ENCODE measurements around the gene CNIH4.

Gene CNIH4

DNA sequence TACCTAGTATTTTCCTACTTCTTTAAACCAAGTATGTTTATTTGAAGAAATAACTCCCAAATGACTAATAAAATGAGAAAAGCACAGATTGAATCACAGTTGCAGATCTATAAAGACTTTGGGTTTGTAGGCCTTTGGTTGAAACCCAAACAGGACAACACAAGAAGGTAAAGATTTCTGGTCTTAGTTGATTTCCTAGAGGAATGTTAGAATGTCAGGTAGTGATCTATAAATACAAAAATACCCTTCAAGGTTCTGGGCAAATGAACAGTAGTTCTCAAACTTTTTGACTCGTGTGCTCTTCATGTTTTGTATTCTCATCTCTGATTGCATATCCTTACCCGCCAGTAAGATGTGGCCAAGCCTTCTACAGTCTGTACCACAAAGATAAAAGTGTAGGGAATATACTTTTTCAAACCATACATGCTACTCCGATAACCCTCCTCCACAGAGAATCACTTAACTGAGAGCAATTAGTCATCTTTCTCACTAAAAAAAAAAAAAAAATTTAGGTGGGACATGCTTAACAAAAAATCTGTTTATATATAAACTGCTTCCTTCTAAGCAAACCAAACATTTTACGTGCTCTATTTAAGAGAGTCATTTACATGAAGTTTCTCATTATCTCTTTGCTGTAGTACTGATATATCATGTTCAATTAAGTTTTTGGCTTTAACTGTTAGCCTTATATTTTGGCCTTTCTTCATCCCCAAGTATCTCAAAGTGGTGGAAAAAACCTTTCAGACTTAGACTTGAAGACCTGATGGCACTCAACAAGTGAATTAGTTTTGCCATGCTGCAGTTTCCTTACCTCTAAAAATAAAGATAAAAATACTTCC is 36.0 kb downstream of the CNIH4 start:
- in situ Hi-C loops (cut with HindIII; ENCODE audit: low sequenced_read_pairs): no loop called here

- in situ Hi-C loops (cut with HindIII; ENCODE audit: low sequenced_read_pairs): no loop called here
These were observed 36.6 kb downstream of the CNIH4 start for GRCh38 chr1:224393294-224393693.

DNA sequence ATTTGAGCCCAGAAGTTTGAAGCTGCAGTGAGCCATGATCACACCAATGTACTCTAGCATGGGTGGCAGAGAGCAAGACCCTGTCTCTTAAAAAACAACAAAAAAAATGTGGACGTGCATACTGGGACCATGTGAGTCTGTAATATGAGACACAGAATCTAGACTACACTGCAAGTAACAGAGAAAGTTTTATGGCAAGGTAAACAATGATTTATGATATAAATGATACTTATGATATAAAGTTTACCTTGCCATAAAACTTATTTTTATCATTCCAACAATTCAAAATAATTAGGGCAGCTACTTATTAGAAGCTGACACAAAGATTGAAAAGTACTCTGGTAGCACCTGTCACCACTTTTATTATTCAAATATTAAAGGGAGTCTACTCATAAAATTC is 43.2 kb downstream of the CNIH4 start:
- in situ Hi-C loops (cut with HindIII; ENCODE audit: low sequenced_read_pairs): no loop called here

- in situ Hi-C loops (cut with HindIII; ENCODE audit: low sequenced_read_pairs): no loop called here
These were observed 45.9 kb downstream of the CNIH4 start for GRCh38 chr1:224402472-224403036.

GRCh38 chr1:224404916-224405603 is 48.4 kb downstream of the CNIH4 start:
- in situ Hi-C loops (cut with HindIII; ENCODE audit: low sequenced_read_pairs): no loop called here

GRCh38 chr1:224405604-224405970 is 48.9 kb downstream of the CNIH4 start:
- in situ Hi-C loops (cut with HindIII; ENCODE audit: low sequenced_read_pairs): no loop called here

GRCh38 chr1:224406216-224406615 is 49.5 kb downstream of the CNIH4 start:
- in situ Hi-C loops (cut with HindIII; ENCODE audit: low sequenced_read_pairs): no loop called here

DNA sequence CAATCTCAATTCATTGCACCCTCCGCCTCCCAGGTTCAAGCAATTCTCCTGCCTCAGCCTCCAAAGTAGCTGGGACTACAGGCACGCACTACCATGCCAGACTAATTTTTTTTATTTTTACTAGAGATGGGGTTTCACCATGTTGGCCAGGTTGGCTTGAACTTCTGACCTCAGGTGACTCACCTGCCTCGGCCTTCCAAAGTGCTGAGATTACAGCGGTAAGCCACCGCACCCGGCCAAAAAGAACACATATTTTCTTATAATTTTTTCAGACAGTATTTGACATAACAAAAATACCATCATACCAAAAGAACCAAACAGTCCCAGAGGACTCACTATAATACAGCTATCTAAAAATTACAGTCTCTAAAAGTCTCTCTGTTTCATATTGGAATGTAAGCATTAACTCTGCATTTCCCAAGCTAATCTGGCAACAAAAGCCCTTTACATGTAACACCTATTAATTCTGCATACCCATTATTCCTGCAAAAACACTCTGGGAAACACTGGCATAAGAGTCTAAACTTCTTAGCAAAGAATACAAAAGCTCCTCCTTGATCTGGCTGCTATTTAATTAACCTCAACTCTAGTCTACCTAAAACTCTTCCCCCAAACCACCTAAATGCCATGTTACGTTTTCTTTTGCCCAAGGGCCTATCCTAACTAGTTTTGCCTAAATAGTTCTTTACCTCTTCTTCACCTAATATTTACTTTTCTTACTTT is 51.1 kb downstream of the CNIH4 start:
- in situ Hi-C loops (cut with HindIII; ENCODE audit: low sequenced_read_pairs): no loop called here

GRCh38 chr1:224408294-224408590 is 51.6 kb downstream of the CNIH4 start:
- in situ Hi-C loops (cut with HindIII; ENCODE audit: low sequenced_read_pairs): no loop called here

GRCh38 chr1:224411766-224412165 is 55.1 kb downstream of the CNIH4 start:
- in situ Hi-C loops (cut with HindIII; ENCODE audit: low sequenced_read_pairs): no loop called here

DNA sequence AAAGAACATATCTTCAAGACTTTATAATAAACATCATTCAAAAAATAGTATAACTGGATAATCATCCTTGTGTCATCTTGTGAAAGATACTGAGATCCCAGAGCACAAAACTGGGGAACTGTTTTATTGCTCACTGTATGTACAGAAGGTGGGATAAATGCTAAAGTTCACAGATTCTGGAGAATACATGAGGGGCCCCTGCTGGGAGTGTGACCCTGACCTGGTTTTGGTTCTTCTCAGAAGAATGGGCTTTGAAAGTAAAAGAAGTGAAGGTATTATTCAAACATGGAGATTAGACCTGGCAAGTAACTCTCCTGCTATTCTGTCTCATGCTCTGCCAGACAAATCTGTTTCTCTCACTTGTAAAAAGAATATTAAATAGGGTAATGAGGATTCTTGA is 63.4 kb downstream of the CNIH4 start:
- in situ Hi-C loops (cut with HindIII; ENCODE audit: low sequenced_read_pairs): loop anchor here (10.0 kb wide), 1 partner anchor 185 kb away; no protein-coding TSS in a partner anchor

GRCh38 chr1:224425279-224425884 is 68.7 kb downstream of the CNIH4 start:
- in situ Hi-C loops (cut with HindIII; ENCODE audit: low sequenced_read_pairs): loop anchor here (5.0 to 10.0 kb wide), 3 partner anchors 72 to 179 kb away; no protein-coding TSS in a partner anchor

DNA sequence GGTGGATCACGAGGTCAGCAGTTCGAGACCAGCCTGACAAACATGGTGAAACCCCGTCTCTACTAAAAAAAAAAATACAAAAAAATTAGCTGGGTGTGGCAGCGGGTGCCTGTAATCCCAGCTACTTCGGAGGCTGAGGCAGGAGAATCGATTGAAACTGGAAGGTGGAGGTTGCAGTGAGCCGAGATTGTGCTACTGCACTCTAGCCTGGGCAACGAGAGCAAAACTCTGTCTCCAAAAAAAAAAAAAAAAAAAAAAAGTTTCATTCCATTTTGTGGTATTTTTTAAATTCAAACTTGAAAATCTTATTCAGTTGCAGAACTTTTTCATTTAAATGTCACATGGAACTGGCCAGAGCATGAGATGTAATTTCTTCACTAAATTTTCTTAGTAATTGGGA is 70.2 kb downstream of the CNIH4 start:
- in situ Hi-C loops (cut with HindIII; ENCODE audit: low sequenced_read_pairs): loop anchor here (5.0 to 10.0 kb wide), 3 partner anchors 70 to 178 kb away; no protein-coding TSS in a partner anchor

- in situ Hi-C loops (cut with HindIII; ENCODE audit: low sequenced_read_pairs): loop anchor here (5.0 to 10.0 kb wide), 3 partner anchors 70 to 177 kb away; no protein-coding TSS in a partner anchor
These were observed 70.7 kb downstream of the CNIH4 start for GRCh38 chr1:224427346-224427745.

DNA sequence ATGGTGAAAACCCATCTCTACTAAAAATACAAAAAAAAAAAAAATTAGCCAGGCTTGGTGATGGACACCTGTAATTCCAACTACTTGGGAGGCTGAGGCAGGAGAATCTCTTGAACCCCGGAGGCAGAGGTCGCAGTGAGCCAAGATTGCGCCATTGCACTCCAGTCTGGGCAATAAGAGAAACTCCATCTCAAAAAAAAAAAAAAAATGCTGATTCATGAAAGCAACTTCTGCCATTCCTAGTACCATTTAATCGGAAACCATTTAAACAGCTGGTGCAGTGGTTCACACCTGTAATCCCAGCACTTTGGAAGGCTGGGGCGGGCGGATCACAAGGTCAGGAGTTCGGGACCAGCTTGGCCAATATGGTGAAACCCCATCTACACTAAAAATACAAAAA is 72.0 kb downstream of the CNIH4 start:
- in situ Hi-C loops (cut with HindIII; ENCODE audit: low sequenced_read_pairs): loop anchor here (5.0 to 10.0 kb wide), 3 partner anchors 69 to 176 kb away; no protein-coding TSS in a partner anchor

Data from endothelial cell of hepatic sinusoid (primary cell).